HG03378 (cell line): ENCODE data around the gene ATG10.
"Not testable (repeated sequence)": the region's sequence is repeated elsewhere in the genome, so short reads cannot be mapped to it uniquely, and the experiment has no call there.

Experiments used
- ATAC-seq: cut with Tn5 transposase; IDR thresholded peaks from one replicate; pipeline ENCODE4 v1.9.1; 2021; ENCODE audit warnings: mild to moderate bottlenecking, moderate library complexity; ENCODE audit not compliant: unreplicated experiment

ATG10 gene

DNA sequence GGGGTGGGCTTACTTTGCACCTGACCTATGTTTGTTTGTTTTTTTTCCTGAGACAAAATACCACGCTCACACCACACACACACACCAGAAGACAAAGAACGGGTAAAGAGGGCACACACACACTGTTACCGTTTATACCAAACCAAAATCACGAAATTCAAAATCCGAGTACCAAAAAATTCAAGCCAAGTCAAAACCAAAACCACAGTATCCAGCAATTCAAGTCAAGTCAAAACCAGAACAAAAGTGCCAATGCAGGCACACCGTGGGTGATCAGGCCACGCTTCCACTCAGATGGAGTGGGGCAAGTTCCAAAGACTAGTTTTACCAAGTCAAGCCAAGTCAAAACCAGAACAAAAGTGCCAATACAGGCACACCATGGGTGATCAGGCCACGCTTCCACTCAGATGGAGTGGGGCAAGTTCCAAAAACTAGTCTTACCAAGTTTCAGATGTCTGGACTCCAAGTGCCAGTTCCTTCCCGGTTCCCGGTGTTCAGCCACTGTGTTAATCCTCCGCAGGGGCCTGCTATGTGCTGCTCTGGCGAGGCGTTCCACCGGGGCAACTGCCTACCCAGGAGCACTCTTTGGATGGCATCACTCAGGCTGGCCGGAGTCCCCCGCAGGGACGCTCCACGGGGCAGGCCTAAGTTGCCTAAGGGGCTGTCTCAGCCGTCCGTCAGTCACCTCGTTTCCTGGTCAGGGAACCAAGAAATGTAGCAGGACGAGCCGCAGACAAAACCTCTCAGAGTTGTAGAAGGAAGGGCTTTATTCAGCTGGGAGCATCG lies 300.9 kb downstream of the ATG10 start:
- not testable (repeated sequence) for ATAC-seq

DNA sequence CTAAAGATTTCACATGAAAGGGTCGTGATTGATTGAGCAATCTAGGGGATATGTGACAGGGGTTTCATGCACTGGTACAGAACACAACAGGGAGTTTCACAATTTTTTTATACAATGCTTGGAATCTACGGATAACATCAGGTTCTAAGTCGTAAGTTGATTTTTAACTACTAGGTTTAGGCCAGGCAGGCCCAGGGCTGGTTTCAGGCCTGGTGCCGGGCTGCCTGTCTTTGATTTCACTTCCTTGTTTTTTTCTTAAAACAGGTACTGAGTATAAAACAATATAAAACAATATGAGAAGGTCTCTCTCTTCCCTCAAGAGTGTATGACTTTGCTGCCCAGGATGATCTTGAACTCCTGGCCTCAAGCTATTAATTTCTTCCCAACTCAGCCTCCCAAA lies 301.6 kb downstream of the ATG10 start:
- not testable (repeated sequence) for ATAC-seq

DNA sequence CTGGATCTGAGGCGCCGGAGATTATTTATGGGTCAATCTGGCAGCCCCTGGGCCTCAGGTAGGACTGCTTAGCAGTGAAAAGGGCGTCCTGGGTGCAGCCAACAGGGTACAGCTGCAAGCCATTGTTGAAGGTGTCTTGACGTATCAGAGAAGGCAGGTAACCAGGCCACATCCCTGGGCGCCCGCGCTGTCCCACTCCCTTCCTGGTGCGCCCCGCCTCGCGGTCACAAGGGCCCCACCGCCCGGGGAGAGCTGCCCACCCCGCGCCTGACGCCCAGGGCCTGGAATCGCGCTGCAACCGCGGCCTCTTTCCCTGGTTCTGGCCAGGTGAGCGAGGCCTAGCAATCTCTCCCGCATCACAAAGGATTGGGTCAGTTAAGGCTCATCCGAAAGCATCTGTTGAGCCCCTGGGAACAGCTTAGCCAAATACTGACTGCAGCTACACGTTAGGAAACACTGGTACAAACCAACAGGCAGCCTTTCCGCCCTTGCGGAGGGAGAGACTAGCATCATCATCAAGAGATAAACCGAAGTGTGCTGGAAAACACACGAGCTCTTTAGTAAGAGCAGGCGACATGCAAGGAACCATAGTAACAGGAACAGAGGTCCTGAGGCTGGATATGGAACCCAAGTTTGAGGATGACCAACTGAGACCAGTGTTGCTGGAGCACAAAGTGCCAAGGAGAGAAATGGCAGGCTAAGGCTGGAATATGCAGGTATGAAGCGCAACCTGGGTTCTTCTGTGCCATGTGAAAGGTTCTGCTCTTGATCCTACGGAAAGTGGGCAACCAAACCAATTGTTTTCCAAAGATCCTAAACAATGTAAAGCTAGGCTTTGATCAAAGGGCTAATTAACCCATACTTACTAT lies 302.8 kb downstream of the ATG10 start:
- no peak for ATAC-seq

DNA sequence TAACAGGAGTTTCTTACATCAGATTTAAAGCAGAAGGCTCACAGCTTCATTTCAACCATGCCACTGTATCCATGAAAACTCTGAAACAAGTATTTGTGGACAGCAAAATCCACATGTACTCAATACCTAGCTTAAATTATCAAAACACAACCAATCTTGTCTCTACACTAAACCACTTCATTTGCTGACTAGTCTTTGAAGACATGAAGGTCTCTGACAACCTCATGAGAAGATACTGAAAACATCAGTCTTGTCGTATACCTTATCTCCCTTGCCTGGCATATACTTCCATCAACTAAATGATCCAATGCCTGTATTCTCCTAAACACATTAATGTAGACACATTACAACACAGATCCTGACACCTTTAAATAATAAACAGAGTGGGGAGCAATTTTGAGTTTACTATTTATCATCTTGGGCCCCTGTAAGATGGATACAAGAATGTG lies 303.4 kb downstream of the ATG10 start:
- ATAC-seq, result no peak

DNA sequence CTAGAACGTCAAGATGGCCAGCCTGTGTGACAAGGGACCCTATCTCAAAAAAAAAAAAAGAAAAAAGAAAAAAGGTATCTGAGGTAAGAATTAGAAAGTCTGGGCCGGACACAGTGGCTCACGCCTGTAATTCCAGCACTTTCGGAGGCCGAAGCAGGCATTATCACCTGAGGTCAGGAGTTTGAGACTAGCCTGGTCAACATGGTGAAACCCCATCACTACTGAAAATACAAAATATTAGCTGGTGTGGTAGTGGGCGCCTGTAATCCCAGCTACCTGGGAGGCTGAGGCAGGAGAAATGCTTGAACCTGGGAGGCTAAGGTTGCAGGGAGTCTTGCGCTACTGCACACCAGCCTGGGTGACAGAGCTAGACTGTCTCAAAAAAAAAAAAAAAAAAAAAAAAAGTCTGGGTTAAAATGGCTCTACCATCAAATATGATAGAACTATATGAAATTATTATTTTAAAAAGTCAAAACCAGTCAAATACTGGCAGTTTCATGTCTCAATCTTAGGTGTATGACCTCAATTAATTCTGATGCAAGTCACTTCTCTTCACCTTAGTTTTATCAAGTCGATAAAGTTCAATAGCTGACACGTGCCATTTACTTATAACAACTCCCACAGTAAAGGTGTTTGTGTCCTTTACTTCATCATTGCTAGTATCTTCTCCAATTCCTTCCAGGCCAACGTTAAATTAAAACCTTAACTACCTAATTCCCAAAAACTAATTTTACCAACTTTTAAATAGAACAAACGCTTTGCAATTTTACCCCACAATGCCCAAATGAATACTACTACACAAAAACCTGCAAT lies 305.2 kb downstream of the ATG10 start:
- ATAC-seq, result no peak

DNA sequence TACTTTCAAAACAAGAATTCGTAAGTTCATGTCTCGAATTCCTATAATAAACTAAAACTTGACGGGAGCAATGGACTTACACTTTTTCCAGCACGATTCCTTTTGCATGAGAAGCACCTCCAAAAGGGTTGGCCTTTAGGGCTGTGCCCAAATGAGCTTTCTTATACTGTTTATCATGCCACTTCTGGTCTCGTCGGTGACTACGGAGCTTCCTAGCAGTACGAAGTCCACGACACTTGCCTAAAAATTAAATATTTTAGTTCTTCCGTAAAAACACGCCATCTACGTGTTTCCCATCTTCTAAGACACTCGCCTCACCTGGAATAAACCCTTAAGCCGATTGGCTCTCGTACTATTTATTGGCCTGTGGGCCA lies 305.8 kb downstream of the ATG10 start:
- ATAC-seq, result peak; percentile 1

DNA sequence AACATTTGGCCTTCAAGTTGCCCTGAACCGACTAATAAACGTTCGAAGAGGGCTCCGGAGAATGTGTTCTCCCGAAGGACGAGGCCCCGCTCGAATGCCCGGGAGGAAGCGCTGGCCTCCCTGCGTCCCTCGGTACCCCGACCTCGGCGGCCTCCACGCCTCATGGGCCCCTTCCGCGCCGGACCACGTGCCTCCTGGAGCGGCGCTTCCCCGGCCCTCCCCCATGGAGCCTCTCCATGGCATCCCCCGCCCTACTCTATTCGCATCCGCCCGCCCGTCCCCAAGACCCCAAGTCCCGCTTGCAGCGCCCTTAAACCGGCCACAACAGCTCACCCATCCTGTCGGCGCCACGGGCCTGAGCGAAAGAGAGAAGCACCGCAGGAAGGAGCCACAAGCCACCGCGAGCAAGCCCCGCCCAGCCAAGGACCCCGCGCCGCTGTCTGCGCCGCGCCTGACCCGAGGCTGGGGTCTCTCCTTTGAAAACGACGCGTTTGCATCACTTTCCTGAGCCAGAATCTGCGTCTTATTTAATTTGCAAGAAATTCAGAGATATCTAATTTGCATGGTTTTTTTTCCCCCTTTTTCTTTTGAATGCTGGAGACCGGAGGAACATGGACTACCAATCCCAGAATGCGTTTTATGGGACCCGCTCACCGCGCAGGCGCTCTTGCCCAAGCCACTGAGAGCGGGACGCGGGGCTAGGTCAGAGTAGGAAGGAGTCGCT lies 306.3 kb downstream of the ATG10 start, which contains the start of gene RPS23:
TSS of gene RPS23 (minus strand) at position 368 of the 724 bp plus-strand sequence. CDS start at position 337, 31 bp downstream.
- ATAC-seq, result peak; percentile 91

DNA sequence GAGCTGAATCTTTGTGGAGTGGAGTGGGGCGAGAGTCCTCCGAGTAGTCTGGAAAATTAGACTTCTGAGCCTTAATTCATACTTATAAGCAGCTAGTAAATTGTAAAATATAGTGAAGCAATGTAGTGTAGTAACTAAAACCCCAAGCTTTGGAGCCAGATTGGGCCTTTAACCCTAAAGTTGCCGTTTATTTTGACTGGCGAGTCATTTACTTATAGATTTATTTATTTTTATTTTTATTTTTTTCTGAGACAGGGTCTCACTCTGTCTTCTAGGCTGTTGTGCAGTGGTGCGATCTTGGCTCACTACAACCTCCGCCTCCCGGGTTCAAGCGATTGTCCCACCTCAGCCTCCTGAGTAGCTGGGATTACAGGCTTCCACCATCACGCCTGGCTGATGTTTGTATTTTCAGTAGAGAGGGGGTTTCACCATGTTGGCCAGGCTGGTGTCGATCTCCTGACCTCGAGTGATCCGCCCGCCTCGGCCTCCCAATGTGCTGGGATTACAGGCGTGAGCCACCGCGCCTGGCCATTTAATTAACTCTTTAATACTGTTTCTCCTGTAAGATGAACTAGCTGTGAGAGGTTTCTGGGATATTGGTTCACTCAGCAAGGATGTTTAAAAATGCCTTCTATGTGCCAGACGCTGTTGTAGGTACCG lies 307.0 kb downstream of the ATG10 start:
- ATAC-seq, result no peak

DNA sequence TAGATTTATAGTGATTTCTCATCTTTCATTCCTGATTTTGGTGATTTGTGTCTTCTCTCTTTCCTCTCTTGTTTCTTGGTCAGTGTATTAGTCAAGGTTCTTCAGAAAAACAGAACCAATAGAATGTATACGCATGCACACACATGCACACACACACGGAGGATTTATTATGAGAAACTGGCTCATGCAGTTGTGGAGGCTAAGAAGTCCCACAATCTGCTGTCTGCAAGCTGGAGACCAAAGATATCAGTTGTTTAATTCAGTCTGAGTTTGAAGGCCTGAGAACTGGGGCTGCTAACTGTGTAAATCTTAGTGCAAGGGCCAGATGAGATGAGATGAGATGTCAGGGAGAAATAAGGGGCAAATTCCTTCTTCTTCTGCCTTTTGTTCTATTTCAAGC lies 312.1 kb downstream of the ATG10 start:
- no peak for ATAC-seq

DNA sequence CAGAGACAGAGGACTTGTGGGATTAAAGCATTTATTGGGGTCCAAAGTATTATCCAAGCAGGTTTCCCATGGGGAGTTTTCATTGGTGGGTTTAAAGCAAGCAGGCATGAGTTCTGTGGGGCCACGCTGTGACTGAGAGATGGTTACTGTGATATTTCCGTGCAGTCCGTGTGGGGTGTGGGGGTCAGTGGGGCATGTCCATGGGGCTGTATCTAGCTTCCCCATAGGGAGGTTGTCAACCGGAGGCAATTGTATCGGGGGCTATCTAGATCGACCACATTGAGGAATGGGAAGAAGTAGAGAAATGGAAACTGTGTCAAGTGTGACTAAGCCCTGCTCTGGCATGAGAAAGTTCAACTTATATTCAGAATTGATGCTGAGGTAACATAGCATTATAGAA lies 313.4 kb downstream of the ATG10 start:
- ATAC-seq, result no peak

DNA sequence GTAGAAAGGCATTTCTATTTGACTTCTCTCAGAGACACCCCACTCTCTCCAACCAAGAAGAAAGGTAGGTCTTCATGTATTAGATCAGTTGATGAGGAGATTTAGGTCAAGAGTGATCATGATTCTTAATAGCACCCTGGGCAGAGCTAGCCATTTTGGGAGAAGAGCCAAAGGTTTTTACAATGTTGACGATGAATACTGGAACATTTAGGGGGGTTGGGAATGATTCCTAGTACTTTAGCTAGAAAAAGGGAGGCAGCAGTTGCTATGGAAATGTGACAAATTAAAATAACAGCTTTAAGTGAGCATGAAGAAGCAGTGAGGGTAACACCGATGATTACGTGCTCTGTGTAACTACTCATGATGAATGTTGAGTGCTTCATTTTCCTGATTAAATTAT lies 315.8 kb downstream of the ATG10 start:
- no peak for ATAC-seq

DNA sequence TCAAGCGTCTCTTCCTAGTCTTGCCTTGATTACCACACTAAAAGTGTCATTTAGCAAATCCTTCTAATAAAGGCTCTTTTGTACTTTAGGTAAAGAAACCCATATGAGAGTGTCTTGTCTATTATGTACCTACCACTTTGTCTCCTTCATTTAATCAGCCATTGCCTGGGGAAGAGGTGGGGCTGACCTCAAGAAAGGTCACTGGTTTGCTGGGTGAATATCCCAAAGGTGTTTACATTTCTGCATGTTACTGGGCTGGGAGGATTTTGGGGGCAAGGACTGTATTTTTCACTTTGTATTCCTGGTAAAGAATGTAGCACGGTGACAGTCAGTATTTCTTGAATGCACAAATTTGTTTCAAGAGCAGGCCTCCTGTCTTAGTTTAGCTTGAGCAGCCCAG lies 318.2 kb downstream of the ATG10 start:
- no peak for ATAC-seq

DNA sequence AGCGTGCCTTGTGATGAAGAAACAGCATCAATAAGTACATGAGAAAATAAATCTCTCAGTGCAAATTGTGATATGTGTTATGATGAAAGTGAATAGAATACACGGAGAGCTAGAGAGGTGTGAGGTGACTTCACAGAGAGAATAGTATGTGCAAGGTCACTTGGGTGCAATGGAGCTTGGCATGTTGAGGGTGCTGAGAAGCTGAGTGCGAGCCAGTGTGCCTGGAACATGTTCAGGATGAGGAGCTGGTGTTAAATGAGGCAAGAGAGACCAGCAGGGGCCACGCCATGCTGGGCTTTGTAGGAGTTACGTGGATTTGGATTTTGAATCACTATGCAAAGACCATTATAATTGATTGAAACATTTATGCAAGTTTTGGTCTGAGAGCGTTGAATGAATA lies 319.1 kb downstream of the ATG10 start:
- no peak for ATAC-seq

DNA sequence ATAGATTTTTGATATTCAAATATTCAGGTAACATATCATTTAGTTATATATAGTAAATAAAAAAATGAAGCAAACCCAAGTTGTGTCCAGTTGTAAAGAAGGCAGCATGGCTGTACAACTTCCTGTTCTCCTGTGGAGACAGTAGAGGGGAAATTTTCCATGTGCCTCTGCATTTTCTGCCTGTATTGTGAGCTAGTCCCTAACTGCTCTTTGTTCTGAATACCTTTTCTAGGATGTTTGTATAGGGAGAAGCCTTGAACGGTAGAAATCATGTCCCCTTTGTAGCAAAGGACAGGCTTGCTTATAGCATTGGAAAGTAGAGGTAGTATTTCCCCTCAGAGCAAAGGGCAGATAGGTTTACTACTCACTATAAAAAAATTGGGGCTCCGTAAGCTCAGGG lies 319.6 kb downstream of the ATG10 start:
- ATAC-seq, result no peak

DNA sequence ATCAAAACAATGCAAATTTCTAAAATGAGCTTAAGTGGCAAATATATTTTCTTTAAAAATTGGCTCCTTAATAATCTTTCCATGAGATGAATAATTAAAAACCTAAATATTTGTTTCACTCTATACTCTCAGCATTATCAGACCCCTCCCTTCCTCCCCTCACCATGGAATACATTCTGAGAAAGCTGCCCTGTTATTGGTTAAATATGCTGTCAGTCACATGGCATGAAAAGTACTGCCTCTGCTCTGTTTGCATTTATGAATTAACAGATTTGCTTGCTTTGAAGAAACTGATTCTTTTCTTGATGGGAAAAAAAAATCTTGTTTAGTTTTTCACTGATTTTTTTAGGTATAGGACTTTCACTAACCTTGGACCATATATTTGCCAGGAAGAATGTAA lies 323.3 kb downstream of the ATG10 start:
- no peak for ATAC-seq

DNA sequence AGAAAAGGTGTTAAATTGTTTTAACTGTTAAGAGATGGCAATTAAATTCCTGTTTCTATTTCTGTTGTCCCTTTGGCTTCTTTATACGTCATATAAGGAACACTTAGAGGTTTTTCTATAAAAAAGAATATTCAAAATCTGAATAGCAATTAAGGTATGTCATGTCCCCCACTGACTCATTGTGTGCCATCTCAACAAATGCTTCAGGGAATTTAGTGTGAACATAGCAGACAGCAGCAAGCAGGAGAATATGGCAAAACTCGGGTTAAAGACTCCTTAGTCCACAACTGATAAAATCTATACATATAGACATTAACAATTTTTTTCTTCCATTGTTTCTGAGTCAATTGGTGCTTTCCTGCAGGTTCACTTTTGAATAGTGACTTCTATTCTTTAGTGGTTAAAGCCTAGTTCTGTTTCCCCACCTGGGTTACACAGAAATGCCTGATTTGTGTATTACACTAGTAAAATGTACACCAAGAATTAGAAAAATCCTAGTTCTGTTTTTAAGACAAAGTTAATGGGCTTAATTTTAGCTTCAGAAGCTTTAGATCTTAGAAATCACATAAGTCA lies 324.2 kb downstream of the ATG10 start:
- no peak for ATAC-seq

DNA sequence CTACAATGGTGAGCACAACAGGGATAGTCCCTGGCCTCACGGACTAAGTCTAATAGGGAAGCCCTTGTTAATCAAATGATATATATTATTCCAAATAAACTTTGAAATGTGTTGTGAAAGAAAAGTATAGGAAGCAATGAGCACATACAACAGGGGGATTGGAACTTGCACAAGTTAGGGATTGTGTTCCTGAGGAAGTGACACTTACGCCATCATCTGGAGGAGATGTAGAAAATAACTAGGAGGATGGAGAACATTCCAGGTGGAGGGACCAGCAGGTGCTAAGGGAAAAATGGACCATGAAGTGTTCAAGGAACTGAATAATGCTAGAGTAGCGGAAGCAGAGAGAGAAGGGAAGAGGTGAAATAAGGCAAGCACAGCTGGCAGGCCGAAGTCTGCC lies 325.1 kb downstream of the ATG10 start:
- no peak for ATAC-seq

DNA sequence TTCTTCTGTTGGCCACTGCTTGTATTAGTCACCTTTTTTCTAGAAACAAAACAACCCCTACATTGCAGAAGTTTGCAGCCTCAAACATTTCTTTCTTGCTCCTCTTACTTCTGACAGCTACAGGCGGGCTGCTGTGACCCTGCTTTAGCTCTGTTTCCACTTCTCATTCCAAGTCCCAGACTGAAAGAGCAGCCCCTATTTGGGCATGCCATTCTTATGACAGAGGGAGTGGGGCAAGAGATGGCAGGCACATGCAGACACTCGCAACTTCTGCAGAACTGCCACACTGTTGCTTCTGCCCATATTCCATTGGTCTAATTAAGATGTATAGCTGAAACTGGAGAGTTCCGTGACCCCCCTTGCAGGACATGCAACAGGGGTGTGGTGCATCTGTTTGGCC lies 325.9 kb downstream of the ATG10 start:
- ATAC-seq, result no peak

DNA sequence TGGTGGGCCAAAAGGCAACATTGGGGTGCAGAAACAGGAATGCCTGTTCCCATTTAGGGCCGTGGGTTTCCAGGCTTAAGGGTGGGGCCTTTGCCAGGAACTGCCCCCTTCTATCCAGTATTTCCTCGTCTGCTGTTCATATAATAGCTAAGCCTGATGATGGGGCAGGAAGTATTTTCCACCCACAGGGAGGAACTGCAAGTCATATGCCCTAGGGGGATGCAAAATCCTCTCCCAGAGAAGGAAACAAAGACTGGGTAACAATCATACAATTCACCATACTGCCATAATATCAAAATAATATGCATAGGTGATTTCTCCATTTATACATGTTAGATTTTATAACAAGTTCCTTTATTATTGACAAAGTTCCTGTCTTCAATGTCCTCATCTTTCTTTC lies 326.8 kb downstream of the ATG10 start:
- no peak for ATAC-seq

DNA sequence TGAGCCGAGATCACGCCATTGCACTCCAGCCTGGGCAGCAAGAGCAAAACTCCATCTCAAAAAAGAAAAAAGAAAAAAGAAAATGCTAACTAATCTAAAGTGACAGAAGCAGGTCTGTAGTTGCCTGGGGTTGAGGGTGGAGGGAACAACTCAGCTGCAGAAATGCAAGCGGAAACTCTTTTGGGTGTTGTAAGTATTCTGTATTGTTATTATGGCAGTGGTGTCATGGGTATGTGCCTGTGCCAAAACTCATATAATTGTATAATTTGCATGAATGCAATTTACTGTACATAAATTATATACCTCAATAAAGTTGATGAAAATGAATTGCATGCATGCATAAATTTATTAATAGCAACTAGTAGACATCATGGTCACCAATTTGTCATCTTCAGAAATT lies 329.4 kb downstream of the ATG10 start:
- ATAC-seq, result no peak
